Dendritic cell treated with granulocyte-macrophage colony-stimulating factor and Interleukin-4, amounts not matched to agents 40 ng/mL and 50 ng/mL, for 4 days (primary cell): ENCODE data around the gene MOCS1.

Experiments used
- H3K27ac Mint-ChIP-seq: one replicate; pipeline ENCODE4 v1.8.0; 2022; ENCODE audit warnings: mild to moderate bottlenecking, mixed read lengths
- H3K27me3 Mint-ChIP-seq: one replicate; pipeline ENCODE4 v1.8.0; 2022; ENCODE audit warnings: mild to moderate bottlenecking, mixed read lengths
- H3K36me3 Mint-ChIP-seq: one replicate; pipeline ENCODE4 v1.8.0; 2022; ENCODE audit warnings: low read depth, mixed read lengths
- H3K4me1 Mint-ChIP-seq: one replicate; pipeline ENCODE4 v1.8.0; 2022; ENCODE audit warnings: low read depth, mixed read lengths
- H3K4me3 Mint-ChIP-seq: one replicate; pipeline ENCODE4 v1.8.0; 2022; ENCODE audit warnings: mild to moderate bottlenecking, moderate library complexity, mixed read lengths
- H3K9me3 Mint-ChIP-seq: one replicate; pipeline ENCODE4 v1.8.0; 2022; ENCODE audit warnings: mixed read lengths
- intact Hi-C: fragments of 100-400 bp; cut with micrococcal nuclease; formaldehyde crosslinking; loops from one replicate; pipeline ENCODE4 v1.15.0; 2022

The MOCS1 gene

DNA sequence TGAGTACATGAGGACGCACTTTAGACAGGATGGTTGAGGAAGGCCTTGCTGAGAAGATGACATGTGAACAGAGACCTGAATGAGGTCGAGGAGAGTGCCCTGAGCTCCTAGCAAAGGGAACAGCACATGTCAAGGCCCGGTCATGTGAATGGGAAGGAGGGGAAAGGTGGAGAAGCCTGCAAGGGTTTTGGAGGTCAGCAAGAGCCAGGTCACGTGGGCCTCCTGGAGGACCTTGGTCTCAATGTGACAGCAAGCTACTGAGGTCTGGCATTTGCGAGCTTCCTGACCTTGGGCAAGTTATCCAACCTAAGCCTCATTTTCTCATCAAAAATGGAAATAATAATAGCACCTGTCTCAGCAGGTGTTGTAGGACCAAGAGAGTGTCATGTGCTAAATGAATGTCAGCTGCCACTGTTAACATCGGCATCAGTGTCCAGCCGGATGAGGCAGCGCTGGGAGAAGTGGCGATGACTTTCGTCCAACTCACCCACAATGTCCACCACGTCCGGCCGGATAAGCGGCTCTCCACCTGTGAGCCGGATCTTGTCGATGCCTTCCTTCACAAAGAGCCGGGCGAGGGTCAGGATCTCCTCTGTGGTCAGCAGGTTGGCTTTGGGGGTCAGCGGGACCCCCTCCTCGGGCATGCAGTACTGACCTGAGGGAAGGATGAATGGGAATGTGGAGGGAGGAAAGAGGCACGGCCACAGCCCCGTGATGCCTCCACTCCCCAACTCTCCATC lies 8.9 kb downstream of the MOCS1 start:
- Mint-ChIP-seq H3K4me1 (no peaks in the 10 kb centered on the region), H3K36me3 (no peaks in the 10 kb centered on the region), H3K27ac (no peak overlapping the region)

DNA sequence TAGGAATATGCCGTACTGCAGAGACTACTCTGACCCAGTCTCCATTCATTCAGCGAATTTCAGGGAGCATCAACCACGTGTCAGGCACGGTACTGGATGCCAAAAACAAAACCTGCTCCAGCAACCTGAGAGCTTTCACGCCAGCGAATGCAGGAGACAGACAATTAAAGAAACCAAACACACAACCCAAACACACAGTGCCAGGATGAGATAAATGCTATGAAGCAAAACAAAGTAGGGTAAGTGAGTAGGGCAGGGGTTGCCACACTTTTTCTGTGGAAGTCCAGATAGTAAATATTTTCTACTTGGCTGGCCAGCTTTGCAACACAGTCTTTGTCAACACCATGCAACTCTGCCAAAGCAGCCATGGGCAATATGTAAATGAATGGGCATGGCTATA lies 10.0 kb downstream of the MOCS1 start:
- Mint-ChIP-seq H3K4me1 (no peaks in the 10 kb centered on the region), H3K9me3 (no peaks in the 10 kb centered on the region), H3K27me3 (no peaks in the 10 kb centered on the region), H3K36me3 (no peaks in the 10 kb centered on the region), H3K27ac (no peak overlapping the region), H3K4me3 (no peak overlapping the region)
- intact Hi-C loops, result no loop called here

More for the DNA sequence above, 8.9 kb downstream of the MOCS1 start:
- Mint-ChIP-seq H3K9me3 (no peaks in the 10 kb centered on the region), H3K4me3 (no peak overlapping the region), H3K27me3 (no peaks in the 10 kb centered on the region)
- intact Hi-C loops, result no loop called here

DNA sequence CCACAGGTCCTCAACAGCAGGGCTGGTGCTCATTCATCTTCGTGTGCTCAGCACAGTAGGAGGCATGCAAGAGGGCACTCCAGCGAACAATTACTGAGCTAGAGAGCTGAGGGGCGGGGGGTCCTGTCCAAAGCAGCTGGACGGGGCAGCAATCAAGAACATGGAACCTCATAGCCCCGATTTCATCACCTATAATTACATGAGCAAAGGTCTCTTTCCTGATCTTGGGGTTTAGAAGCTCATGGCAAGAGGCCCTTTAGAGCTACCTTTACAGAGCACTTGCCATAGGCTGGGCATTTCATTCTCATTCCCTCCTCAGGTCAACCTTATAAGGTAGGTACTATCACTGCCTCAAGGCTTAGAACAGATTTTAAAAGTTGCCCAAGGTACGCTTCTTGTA lies 10.4 kb downstream of the MOCS1 start:
- no peaks in the 10 kb centered on the region for H3K36me3 Mint-ChIP-seq
- no peaks in the 10 kb centered on the region for H3K4me1 Mint-ChIP-seq
- intact Hi-C loops, result no loop called here
- H3K9me3 Mint-ChIP-seq, result no peaks in the 10 kb centered on the region
- H3K27me3 Mint-ChIP-seq, result no peaks in the 10 kb centered on the region
- H3K27ac Mint-ChIP-seq, result no peak overlapping the region
- no peak overlapping the region for H3K4me3 Mint-ChIP-seq

GRCh38 chr6:39923394-39923793 lies 10.9 kb downstream of the MOCS1 start:
- H3K9me3 Mint-ChIP-seq, result no peaks in the 10 kb centered on the region
- intact Hi-C loops, result no loop called here
- no peaks in the 10 kb centered on the region for H3K27me3 Mint-ChIP-seq
- H3K4me1 Mint-ChIP-seq, result no peaks in the 10 kb centered on the region
- H3K4me3 Mint-ChIP-seq, result no peak overlapping the region
- H3K27ac Mint-ChIP-seq, result no peak overlapping the region
- no peaks in the 10 kb centered on the region for H3K36me3 Mint-ChIP-seq

- no peak overlapping the region for H3K27ac Mint-ChIP-seq
- intact Hi-C loops, result no loop called here
- H3K9me3 Mint-ChIP-seq, result no peaks in the 10 kb centered on the region
- H3K4me3 Mint-ChIP-seq, result no peak overlapping the region
- no peaks in the 10 kb centered on the region for H3K4me1 Mint-ChIP-seq
- H3K27me3 Mint-ChIP-seq, result no peaks in the 10 kb centered on the region
- no peaks in the 10 kb centered on the region for H3K36me3 Mint-ChIP-seq
Observed at GRCh38 chr6:39922821-39923220, 11.4 kb downstream of the MOCS1 start.

DNA sequence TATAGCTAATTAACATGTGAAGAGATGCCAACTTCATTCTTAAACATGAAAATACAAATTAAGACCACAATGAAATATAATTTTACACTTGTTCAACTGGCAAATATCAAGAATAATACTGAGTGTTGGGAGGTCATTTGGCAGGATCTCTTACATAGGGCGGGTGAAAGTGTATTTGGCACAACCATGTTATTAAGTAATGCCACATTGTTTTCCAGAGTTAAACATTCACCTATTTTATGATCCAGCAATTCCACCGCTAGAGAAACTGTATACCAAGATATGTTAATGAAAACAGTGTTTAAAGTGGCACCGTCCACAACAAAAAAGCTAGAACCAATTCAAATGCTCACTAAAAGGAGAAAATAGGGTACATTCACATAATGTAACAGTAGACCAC lies 14.1 kb downstream of the MOCS1 start:
- Mint-ChIP-seq H3K27ac (no peak overlapping the region), H3K27me3 (no peaks in the 10 kb centered on the region), H3K9me3 (peaks cover 8% of the 10 kb centered on the region), H3K4me1 (no peaks in the 10 kb centered on the region), H3K36me3 (no peaks in the 10 kb centered on the region), H3K4me3 (no peak overlapping the region)
- intact Hi-C loops, result no loop called here

DNA sequence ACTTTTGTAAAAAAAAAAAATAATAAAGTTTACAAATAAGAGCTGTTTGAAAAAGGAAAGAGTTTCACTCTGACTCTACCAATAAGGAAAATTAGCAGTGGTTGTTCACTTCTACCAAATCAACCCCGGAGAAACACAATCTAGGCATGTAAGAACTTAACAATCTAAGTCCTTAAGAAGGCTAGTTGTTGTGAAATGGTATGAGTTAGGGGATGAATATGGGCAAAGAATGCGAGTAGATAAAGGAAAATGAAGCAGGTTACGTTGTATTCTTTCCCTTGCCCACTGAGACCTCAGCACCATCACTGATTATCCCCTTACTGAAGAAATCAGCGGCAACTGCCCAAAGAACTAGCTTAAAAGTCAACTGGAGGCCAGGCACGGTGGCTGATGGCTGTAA lies 15.4 kb downstream of the MOCS1 start:
- intact Hi-C loops, result no loop called here
- Mint-ChIP-seq H3K36me3 (no peaks in the 10 kb centered on the region), H3K27me3 (no peaks in the 10 kb centered on the region), H3K27ac (no peak overlapping the region), H3K4me1 (no peaks in the 10 kb centered on the region), H3K4me3 (no peak overlapping the region), H3K9me3 (peaks cover 8% of the 10 kb centered on the region)

DNA sequence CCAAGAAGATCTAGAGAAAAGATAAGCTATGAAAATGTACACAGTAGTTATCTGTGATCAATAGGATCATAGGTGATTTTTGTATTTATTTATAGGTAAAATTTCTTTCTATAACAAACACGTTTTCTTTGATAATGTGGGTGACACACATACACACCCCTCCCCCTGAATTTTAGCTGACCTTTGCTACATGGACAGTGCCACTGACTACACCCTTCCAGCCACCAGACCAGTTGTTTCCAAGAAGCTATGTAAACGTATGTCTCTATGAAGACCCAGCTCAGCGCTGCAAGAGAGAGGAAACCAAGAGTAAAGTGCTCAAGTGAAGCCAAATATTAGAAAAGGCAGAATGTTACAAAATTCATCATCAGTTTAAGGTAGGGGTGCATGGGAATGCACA lies 16.3 kb downstream of the MOCS1 start:
- Mint-ChIP-seq H3K27ac (no peak overlapping the region), H3K4me1 (no peaks in the 10 kb centered on the region), H3K36me3 (no peaks in the 10 kb centered on the region), H3K9me3 (peaks cover 8% of the 10 kb centered on the region), H3K4me3 (no peak overlapping the region), H3K27me3 (no peaks in the 10 kb centered on the region)
- intact Hi-C loops, result no loop called here

DNA sequence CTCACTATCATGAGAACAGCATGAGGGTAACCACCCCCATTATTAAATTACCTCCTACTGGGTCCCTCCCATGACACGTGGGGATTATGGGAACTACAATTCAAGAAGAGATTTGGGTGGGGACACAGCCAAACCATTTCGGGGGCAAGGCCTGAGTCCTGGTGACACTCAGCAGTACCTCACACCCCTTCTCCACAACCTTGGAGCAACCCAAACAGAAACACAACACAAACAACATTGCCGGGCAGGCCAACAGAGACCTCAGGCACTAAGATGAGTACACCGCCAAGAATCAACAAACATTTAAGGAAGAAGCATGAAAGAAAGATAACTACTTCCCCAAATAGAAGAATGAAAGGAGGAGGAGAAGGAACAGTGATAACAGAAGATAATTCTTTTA lies 16.9 kb downstream of the MOCS1 start:
- Mint-ChIP-seq H3K36me3 (no peaks in the 10 kb centered on the region), H3K4me1 (no peaks in the 10 kb centered on the region), H3K27ac (no peak overlapping the region), H3K27me3 (no peaks in the 10 kb centered on the region), H3K9me3 (peaks cover 8% of the 10 kb centered on the region), H3K4me3 (no peak overlapping the region)
- intact Hi-C loops, result no loop called here

DNA sequence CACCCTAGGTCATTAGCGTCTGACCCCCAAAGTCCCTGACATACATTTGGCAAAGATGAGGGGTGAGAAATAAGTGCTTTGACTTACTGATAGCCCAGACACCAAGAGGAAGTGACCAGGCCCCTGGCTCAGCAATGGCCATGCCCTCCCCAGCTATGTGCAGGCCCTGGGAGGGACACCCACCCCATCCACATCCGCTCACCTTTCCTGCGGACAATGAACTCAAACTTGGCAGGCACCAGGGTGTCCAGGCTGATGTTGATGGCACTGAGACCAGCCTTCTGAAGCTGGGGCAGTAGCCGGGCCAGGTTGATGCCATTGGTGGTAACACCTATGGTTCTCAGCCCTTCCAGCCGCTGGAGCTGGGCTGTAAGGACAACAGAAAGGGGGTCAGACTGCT lies 18.4 kb downstream of the MOCS1 start:
- peaks cover 8% of the 10 kb centered on the region for H3K9me3 Mint-ChIP-seq
- H3K36me3 Mint-ChIP-seq, result no peaks in the 10 kb centered on the region
- no peaks in the 10 kb centered on the region for H3K27me3 Mint-ChIP-seq
- no peak overlapping the region for H3K27ac Mint-ChIP-seq
- H3K4me3 Mint-ChIP-seq, result no peak overlapping the region
- no peaks in the 10 kb centered on the region for H3K4me1 Mint-ChIP-seq
- intact Hi-C loops, result no loop called here

- Mint-ChIP-seq H3K4me3 (no peak overlapping the region), H3K27me3 (no peaks in the 10 kb centered on the region), H3K4me1 (no peaks in the 10 kb centered on the region), H3K36me3 (no peaks in the 10 kb centered on the region), H3K9me3 (peaks cover 8% of the 10 kb centered on the region), H3K27ac (no peak overlapping the region)
- intact Hi-C loops, result no loop called here
Observed at GRCh38 chr6:39914239-39914638, 20.0 kb downstream of the MOCS1 start.

GRCh38 chr6:39913391-39913916 lies 20.8 kb downstream of the MOCS1 start:
- H3K9me3 Mint-ChIP-seq, result peaks cover 8% of the 10 kb centered on the region
- no peak overlapping the region for H3K4me3 Mint-ChIP-seq
- H3K27ac Mint-ChIP-seq, result no peak overlapping the region
- no peaks in the 10 kb centered on the region for H3K4me1 Mint-ChIP-seq
- no peaks in the 10 kb centered on the region for H3K36me3 Mint-ChIP-seq
- no peaks in the 10 kb centered on the region for H3K27me3 Mint-ChIP-seq
- intact Hi-C loops, result no loop called here

DNA sequence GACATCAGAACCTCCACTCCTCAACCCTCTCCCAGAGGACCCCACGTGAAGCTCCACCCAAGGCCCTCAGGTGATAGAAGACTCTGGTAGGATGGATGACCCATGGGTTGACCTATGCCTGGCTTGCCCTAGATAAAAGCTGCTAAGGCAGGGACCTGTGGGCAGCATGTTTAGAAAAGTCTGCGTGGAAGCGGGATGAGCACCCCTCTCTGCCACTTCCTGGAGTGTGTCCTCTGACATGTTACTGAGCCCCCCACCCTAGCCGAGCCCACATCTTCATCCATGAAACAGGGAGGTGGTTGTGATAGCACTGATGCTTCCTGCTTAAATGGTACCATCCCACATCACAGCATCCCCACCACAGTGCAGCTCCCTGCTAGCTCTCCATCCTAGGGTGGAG lies 21.8 kb downstream of the MOCS1 start:
- H3K36me3 Mint-ChIP-seq, result no peaks in the 10 kb centered on the region
- H3K4me3 Mint-ChIP-seq, result no peak overlapping the region
- H3K27ac Mint-ChIP-seq, result no peak overlapping the region
- no peaks in the 10 kb centered on the region for H3K27me3 Mint-ChIP-seq
- intact Hi-C loops, result no loop called here
- peaks cover 8% of the 10 kb centered on the region for H3K9me3 Mint-ChIP-seq
- no peaks in the 10 kb centered on the region for H3K4me1 Mint-ChIP-seq

DNA sequence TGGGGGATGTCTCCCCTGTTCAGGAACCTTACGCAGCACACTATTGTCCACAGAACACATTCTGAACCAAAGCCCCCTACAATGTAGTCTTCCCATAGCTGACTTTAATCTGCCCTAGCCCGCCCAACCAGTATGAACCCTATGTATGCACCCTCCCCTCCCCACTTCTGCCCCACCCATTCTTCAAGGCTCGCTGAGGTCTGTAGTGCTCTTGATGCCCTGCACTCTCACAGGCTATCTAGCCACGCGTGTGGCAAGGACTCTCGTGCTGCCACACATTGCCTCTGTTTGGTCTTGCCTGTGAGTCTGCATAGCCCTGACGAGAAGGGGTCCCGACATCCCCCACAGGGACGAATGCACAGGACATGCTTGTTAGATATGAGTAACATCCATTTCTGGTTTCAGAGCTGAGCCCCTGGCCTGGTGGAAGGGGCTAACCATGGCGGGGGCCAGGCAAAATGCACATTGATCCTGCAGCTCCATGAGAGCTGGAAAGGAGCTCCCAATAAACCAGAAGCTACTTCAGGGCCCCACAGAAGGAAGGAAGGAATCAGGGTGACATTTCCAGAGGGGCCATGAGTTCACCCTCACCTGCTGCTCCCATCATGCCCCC lies 22.6 kb downstream of the MOCS1 start:
- Mint-ChIP-seq H3K27me3 (no peaks in the 10 kb centered on the region), H3K36me3 (no peaks in the 10 kb centered on the region), H3K9me3 (peaks cover 3% of the 10 kb centered on the region), H3K4me3 (no peak overlapping the region), H3K27ac (no peak overlapping the region), H3K4me1 (no peaks in the 10 kb centered on the region)
- intact Hi-C loops, result no loop called here

- Mint-ChIP-seq H3K9me3 (no peaks in the 10 kb centered on the region), H3K36me3 (no peaks in the 10 kb centered on the region), H3K27ac (no peak overlapping the region), H3K4me3 (no peak overlapping the region), H3K4me1 (no peaks in the 10 kb centered on the region), H3K27me3 (no peaks in the 10 kb centered on the region)
- intact Hi-C loops, result no loop called here
Observed at GRCh38 chr6:39910744-39911143, 23.5 kb downstream of the MOCS1 start.
